Hepatocyte (in vitro differentiated cells): ENCODE measurements around the gene ANAPC10. TPM values are rescaled to one million over a fixed set of nuclear protein-coding genes. Genes with fewer than 3 reads are reported as not detected.

ENCODE experiments used
- DNase-seq: peaks from one replicate; pipeline ENCODE4 v3.0.0-alpha.2; 2016; ENCODE audit warnings: low spot score
- H2AFZ ChIP-seq: fragments of 200-600 bp; sonication (generic); 2 replicates; pipeline ENCODE4 v1.6.0; 2016; ENCODE audit warnings: antibody characterized with exemption, mild to moderate bottlenecking
- H3K27ac ChIP-seq: fragments of 200-600 bp; sonication (generic); 2 replicates; pipeline ENCODE4 v1.5.1; 2016; ENCODE audit warnings: mild to moderate bottlenecking
- H3K27me3 ChIP-seq: fragments of 200-600 bp; sonication (generic); 2 replicates; pipeline ENCODE4 v1.6.1; 2016
- H3K36me3 ChIP-seq: fragments of 200-600 bp; sonication (generic); replicated peaks from 2 replicates; pipeline ENCODE4 v1.5.1; 2016; ENCODE audit warnings: low read depth; ENCODE audit not compliant: insufficient read depth
- H3K4me1 ChIP-seq: fragments of 200-600 bp; sonication (generic); 2 replicates; pipeline ENCODE4 v1.5.1; 2016; ENCODE audit warnings: mild to moderate bottlenecking, moderate library complexity; ENCODE audit not compliant: insufficient read depth
- H3K4me2 ChIP-seq: fragments of 200-600 bp; sonication (generic); 2 replicates; pipeline ENCODE4 v1.6.0; 2016
- H3K4me3 ChIP-seq: fragments of 200-600 bp; sonication (generic); 2 replicates; pipeline ENCODE4 v1.5.1; 2016; ENCODE audit warnings: mild to moderate bottlenecking
- H3K79me2 ChIP-seq: fragments of 200-600 bp; sonication (generic); 2 replicates; pipeline ENCODE4 v1.6.0; 2017; ENCODE audit warnings: mild to moderate bottlenecking
- H3K9me2 ChIP-seq: fragments of 200-600 bp; sonication (generic); replicated peaks from 2 replicates; pipeline ENCODE4 v1.6.0; 2017; ENCODE audit warnings: mild to moderate bottlenecking; ENCODE audit not compliant: insufficient read depth
- H3K9me3 ChIP-seq: fragments of 200-600 bp; sonication (generic); 2 replicates; pipeline ENCODE4 v1.5.1; 2016; ENCODE audit warnings: low read depth, mild to moderate bottlenecking
- H4K20me1 ChIP-seq: fragments of 200-600 bp; sonication (generic); 2 replicates; pipeline ENCODE4 v1.6.0; 2016; ENCODE audit warnings: mild to moderate bottlenecking; ENCODE audit not compliant: insufficient read depth, poor library complexity, severe bottlenecking
- EZH2 ChIP-seq: fragments of 200-600 bp; sonication (generic); IDR thresholded peaks from 2 replicates; pipeline ENCODE4 v1.6.1; 2016; ENCODE audit warnings: antibody characterized with exemption, mild to moderate bottlenecking, borderline replicate concordance
- EZH2phosphoT487 ChIP-seq: fragments of 200-600 bp; sonication (generic); IDR thresholded peaks from one replicate; pipeline ENCODE4 v1.6.1; 2018; ENCODE audit warnings: antibody characterized with exemption, mild to moderate bottlenecking, low read depth, moderate library complexity; ENCODE audit not compliant: unreplicated experiment, severe bottlenecking
- WGBS: methylation state at CpG from one replicate; pipeline ENCODE4 v1.1.6; 2016; ENCODE audit warnings: low lambda C conversion rate; ENCODE audit errors: missing lambda C conversion rate; 5-methylcytosine and 5-hydroxymethylcytosine counted together
- polyA plus RNA-seq: library from polyadenylated mRNA; unstranded; fragments of >200 nt; fragmentation: Nextera tagmentation; extraction: Ambion mirVana; gene quantifications from 2 replicates; pipeline ENCODE4 v1.2.1, GENCODE V29; 2016
- total RNA-seq: library from RNA; depleted of rRNA; stranded (reverse); fragments of >200 nt; gene quantifications from 2 replicates; pipeline ENCODE4 v1.2.3, GENCODE V29; 2014
- TF ChIP-seq, protein P1 (sequence below): fragments of 200-600 bp; sonication (generic); IDR thresholded peaks from 2 replicates; pipeline ENCODE4 v1.5.1; 2016; ENCODE audit warnings: antibody characterized with exemption, mild to moderate bottlenecking; ENCODE audit not compliant: poor library complexity

The ANAPC10 gene
- total and polyA plus RNA-seq, 2 experiments from 2014 or later: 27.2 to 31.0 TPM

DNA sequence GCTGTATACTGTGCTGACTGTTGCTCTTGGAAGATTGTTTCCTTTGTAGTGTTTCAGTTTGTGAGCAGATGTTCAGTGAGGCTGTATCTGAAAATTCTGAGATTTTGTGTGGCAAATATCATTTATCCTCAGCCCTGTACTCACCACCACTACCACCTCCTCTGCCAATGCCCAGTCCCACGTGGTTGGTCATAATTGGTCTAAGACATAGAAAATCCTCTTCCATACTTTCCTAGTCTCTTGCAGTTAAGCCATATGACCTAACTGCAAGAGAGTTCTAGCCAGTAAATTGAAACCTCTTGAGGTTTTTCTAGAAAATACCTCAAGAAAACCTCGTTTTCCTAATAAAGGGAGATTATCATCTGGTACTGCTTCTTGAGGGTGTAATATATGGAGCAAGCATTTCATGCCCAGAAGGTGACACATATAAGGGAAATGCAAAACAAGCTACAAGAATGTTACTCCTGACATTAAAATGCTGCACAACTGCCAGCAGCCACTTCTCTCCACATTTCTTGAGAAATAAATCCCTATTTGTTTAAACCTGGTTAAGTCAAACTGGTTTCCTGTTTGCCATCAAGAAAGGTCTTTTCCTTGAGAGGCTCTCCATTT lies 32.9 kb upstream of the ANAPC10 start:
- no peak for DNase-seq
- no peak for TF ChIP-seq EZH2
- TF ChIP-seq, protein P1, sequence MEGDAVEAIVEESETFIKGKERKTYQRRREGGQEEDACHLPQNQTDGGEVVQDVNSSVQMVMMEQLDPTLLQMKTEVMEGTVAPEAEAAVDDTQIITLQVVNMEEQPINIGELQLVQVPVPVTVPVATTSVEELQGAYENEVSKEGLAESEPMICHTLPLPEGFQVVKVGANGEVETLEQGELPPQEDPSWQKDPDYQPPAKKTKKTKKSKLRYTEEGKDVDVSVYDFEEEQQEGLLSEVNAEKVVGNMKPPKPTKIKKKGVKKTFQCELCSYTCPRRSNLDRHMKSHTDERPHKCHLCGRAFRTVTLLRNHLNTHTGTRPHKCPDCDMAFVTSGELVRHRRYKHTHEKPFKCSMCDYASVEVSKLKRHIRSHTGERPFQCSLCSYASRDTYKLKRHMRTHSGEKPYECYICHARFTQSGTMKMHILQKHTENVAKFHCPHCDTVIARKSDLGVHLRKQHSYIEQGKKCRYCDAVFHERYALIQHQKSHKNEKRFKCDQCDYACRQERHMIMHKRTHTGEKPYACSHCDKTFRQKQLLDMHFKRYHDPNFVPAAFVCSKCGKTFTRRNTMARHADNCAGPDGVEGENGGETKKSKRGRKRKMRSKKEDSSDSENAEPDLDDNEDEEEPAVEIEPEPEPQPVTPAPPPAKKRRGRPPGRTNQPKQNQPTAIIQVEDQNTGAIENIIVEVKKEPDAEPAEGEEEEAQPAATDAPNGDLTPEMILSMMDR: no peak
- 79% methylated on average over 2 of the region's 2 CpGs for WGBS

DNA sequence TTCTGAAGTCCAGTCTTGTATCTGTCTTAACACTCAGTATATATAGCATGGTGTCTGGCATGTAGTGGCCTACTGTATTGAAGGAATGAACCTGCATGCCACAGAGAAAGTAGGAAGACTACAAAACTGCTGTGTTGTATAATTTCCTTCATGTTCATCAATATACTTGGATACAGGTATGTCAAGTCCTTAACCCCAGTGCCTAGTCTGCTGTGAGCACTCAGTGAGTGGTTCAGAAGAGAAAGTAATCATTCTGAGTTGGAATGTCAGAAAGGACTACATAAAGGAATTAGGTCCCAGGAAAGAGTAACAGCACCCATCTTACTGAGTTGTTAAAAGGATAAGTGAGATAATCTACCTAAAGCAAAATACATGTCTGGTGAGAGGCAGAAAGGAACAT lies 32.1 kb upstream of the ANAPC10 start:
- DNase-seq: no peak
- H3K36me3 ChIP-seq: no peaks in the 10 kb centered on the region

More for the DNA sequence above, 32.9 kb upstream of the ANAPC10 start:
- Histone ChIP-seq H3K9me3 (no peaks in the 10 kb centered on the region), H3K4me1 (no peaks in the 10 kb centered on the region), H2AFZ (no peak overlapping the region), H4K20me1 (no peaks in the 10 kb centered on the region), H3K9me2 (no peaks in the 10 kb centered on the region), H3K36me3 (no peaks in the 10 kb centered on the region), H3K27ac (peak overlapping the region; percentile 11), H3K79me2 (no peaks in the 10 kb centered on the region), H3K4me2 (no peak overlapping the region), H3K4me3 (no peak overlapping the region), H3K27me3 (no peaks in the 10 kb centered on the region)

GRCh38 chr4:145125396-145125795 lies 27.4 kb upstream of the ANAPC10 start:
- no peaks in the 10 kb centered on the region for H3K9me2 ChIP-seq
- H3K9me3 ChIP-seq: no peaks in the 10 kb centered on the region
- H3K4me1 ChIP-seq: no peaks in the 10 kb centered on the region
- H3K4me2 ChIP-seq: no peak overlapping the region
- no peaks in the 10 kb centered on the region for H4K20me1 ChIP-seq
- TF ChIP-seq EZH2: no peak
- no peak for TF ChIP-seq EZH2phosphoT487
- TF ChIP-seq, protein P1: no peak
- H3K27ac ChIP-seq: no peak overlapping the region
- 99% methylated on average over 2 of the region's 2 CpGs for WGBS
- no peaks in the 10 kb centered on the region for H3K27me3 ChIP-seq
- peaks cover 4% of the 10 kb centered on the region for H3K36me3 ChIP-seq
- DNase-seq: no peak
- H2AFZ ChIP-seq: no peak overlapping the region
- no peak overlapping the region for H3K4me3 ChIP-seq
- no peaks in the 10 kb centered on the region for H3K79me2 ChIP-seq

More for the DNA sequence above, 32.1 kb upstream of the ANAPC10 start:
- no peak overlapping the region for H2AFZ ChIP-seq
- no peaks in the 10 kb centered on the region for H3K9me2 ChIP-seq
- H3K4me1 ChIP-seq: no peaks in the 10 kb centered on the region
- no peak overlapping the region for H3K4me3 ChIP-seq
- no peaks in the 10 kb centered on the region for H3K79me2 ChIP-seq
- no peak overlapping the region for H3K4me2 ChIP-seq
- no peaks in the 10 kb centered on the region for H3K27me3 ChIP-seq
- no peak overlapping the region for H3K27ac ChIP-seq
- no peaks in the 10 kb centered on the region for H4K20me1 ChIP-seq
- no peaks in the 10 kb centered on the region for H3K9me3 ChIP-seq
- no peak for TF ChIP-seq EZH2
- no peak for TF ChIP-seq EZH2phosphoT487
- TF ChIP-seq, protein P1: no peak

GRCh38 chr4:145108128-145108527 lies 10.1 kb upstream of the ANAPC10 start:
- DNase-seq: no peak
- Histone ChIP-seq H3K4me3 (no peak overlapping the region), H3K36me3 (peaks cover 6% of the 10 kb centered on the region), H3K9me3 (no peaks in the 10 kb centered on the region), H3K27ac (no peak overlapping the region), H3K79me2 (peaks cover 19% of the 10 kb centered on the region), H2AFZ (no peak overlapping the region), H3K27me3 (no peaks in the 10 kb centered on the region), H3K4me1 (no peaks in the 10 kb centered on the region), H3K4me2 (no peak overlapping the region), H3K9me2 (no peaks in the 10 kb centered on the region), H4K20me1 (peaks cover 8% of the 10 kb centered on the region)
- TF ChIP-seq, protein P1: no peak
- no peak for TF ChIP-seq EZH2phosphoT487
- no peak for TF ChIP-seq EZH2
